Mucosa of descending colon (tissue), 3 donors: Measurements from ENCODE around the gene GMPPA. TPM values are rescaled to one million over a fixed set of nuclear protein-coding genes. Genes with fewer than 3 reads are reported as not detected.

Experiments used
- ATAC-seq: fragments of 200-7000 bp; cut with Tn5 transposase; one replicate; pipeline ENCODE4 v1.9.1; 2020; ENCODE audit warnings: mild to moderate bottlenecking, moderate library complexity
- DNase-seq, 3 donors: peaks; one replicate each; pipeline ENCODE4 v3.0.0-alpha.2; 2020
- H3K36me3 ChIP-seq: fragments of 200-600 bp; one replicate; pipeline ENCODE4 v1.8.0; 2021; ENCODE audit warnings: low read depth, mild to moderate bottlenecking
- H3K4me1 ChIP-seq: fragments of 200-600 bp; one replicate; pipeline ENCODE4 v1.8.0; 2021; ENCODE audit warnings: low read depth, mild to moderate bottlenecking
- H3K4me3 ChIP-seq: fragments of 200-600 bp; one replicate; pipeline ENCODE4 v1.8.0; 2021; ENCODE audit warnings: mild to moderate bottlenecking
- H3K9me3 ChIP-seq: fragments of 200-600 bp; one replicate; pipeline ENCODE4 v1.8.0; 2021; ENCODE audit warnings: mild to moderate bottlenecking
- intact Hi-C, 2 donors: fragments of 100-400 bp; cut with DNase I in 1 of 2; cut with micrococcal nuclease in 1 of 2; formaldehyde crosslinking; loops; one replicate each; pipeline versions ENCODE4 v1.11.0 to v1.11.1; 2022; cut with DNase I, micrococcal nuclease
- total RNA-seq, 3 donors: library from RNA; stranded (reverse); fragmentation: NEBNext Ultra II Directional in 2 of 3; extraction: Animal tissue kit (Norgen Biotek cat#: 25700) in 2 of 3; gene quantifications; one replicate each; pipeline versions ENCODE4 v1.2.1 to v1.2.4, GENCODE V29; 2021 to 2023
- TF ChIP-seq, protein P1 (sequence below): fragments of 200-600 bp; IDR thresholded peaks from one replicate; pipeline ENCODE4 v1.8.0; 2022; ENCODE audit warnings: antibody characterized with exemption, mild to moderate bottlenecking
- donor health status: DM: no; HTN: no; CAD: no; lungs with moderate emphysema.
- donor health status: DM: no; HTN: no; CAD: no.
- donor health status: DM: no; HTN: yes; CAD: no.

The GMPPA gene
- total RNA-seq, 3 donors from 2014 or later = 33.6 to 52.6 (median 43.6) TPM

DNA sequence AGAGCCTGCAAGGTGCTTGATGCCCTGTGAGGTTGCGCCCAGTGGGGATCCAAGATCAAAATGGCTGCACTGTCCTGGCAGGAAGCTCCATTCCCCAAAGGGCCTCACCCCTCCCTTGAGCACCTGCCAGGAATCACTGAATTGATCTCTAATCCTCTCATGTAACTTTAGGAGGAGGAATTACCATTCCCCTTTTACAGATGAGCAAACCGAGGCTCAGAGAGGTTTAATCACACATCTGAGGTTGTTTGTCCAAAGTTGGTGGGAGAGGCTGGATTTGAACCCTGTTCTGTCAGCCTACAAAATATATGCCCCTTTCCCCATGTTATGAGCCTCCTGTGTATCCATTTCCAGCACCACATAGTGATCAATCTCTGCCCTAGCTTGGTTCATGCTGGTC is 26.1 kb downstream of the GMPPA start:
- H3K4me1 ChIP-seq = no peaks in the 10 kb centered on the region
- TF ChIP-seq, protein P1, sequence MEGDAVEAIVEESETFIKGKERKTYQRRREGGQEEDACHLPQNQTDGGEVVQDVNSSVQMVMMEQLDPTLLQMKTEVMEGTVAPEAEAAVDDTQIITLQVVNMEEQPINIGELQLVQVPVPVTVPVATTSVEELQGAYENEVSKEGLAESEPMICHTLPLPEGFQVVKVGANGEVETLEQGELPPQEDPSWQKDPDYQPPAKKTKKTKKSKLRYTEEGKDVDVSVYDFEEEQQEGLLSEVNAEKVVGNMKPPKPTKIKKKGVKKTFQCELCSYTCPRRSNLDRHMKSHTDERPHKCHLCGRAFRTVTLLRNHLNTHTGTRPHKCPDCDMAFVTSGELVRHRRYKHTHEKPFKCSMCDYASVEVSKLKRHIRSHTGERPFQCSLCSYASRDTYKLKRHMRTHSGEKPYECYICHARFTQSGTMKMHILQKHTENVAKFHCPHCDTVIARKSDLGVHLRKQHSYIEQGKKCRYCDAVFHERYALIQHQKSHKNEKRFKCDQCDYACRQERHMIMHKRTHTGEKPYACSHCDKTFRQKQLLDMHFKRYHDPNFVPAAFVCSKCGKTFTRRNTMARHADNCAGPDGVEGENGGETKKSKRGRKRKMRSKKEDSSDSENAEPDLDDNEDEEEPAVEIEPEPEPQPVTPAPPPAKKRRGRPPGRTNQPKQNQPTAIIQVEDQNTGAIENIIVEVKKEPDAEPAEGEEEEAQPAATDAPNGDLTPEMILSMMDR = no peak
- no peaks in the 10 kb centered on the region for H3K36me3 ChIP-seq
- DNase-seq (no peak), ATAC-seq (no peak)
- H3K9me3 ChIP-seq = no peaks in the 10 kb centered on the region
- intact Hi-C loops = loop anchor here in 1 of 2 donors (5.0 kb wide), 1 partner anchor 123 kb away; no protein-coding TSS in a partner anchor
- H3K4me3 ChIP-seq = no peak overlapping the region

DNA sequence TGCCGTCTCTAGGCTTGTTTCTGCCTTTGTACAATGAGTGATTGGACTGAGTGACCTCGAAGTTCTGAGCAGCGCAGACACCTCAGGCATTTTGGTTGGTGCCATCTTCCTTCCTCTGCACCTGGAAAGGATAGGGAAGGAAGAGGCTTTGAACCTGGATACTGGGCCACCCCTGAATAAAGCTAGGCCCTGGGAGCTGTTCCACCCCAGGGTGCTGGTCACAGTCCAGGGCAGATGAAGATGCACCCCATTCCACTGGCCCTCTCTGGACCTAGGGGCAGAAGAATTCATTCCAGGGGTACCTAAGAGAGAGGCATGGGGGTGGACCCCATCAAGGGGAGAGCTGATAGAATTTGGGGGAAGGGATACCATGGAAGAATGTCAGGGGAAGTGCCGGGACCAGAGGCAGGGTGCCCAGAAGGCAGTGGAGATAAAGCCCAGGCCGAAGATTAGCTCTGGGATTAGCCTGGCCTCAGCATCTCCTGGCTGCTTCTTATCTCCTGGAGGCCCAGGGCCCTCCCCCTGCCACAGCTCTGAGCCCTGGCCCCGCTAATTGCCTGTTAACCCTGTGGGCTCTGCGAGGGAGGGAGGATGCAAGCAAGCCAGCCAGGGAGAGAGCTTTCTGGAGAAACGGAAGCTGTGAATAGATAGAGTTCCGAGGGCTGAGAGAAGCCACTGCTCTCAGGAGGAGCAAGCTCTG is 27.0 kb downstream of the GMPPA start:
- DNase-seq = no peak
- H3K36me3 ChIP-seq = no peaks in the 10 kb centered on the region
- H3K4me1 ChIP-seq = no peaks in the 10 kb centered on the region
- ATAC-seq = no peak
- TF ChIP-seq, protein P1 = no peak
- H3K9me3 ChIP-seq = no peaks in the 10 kb centered on the region
- no peak overlapping the region for H3K4me3 ChIP-seq
- intact Hi-C loops = loop anchor here in 1 of 2 donors (5.0 kb wide), 1 partner anchor 123 kb away; no protein-coding TSS in a partner anchor

DNA sequence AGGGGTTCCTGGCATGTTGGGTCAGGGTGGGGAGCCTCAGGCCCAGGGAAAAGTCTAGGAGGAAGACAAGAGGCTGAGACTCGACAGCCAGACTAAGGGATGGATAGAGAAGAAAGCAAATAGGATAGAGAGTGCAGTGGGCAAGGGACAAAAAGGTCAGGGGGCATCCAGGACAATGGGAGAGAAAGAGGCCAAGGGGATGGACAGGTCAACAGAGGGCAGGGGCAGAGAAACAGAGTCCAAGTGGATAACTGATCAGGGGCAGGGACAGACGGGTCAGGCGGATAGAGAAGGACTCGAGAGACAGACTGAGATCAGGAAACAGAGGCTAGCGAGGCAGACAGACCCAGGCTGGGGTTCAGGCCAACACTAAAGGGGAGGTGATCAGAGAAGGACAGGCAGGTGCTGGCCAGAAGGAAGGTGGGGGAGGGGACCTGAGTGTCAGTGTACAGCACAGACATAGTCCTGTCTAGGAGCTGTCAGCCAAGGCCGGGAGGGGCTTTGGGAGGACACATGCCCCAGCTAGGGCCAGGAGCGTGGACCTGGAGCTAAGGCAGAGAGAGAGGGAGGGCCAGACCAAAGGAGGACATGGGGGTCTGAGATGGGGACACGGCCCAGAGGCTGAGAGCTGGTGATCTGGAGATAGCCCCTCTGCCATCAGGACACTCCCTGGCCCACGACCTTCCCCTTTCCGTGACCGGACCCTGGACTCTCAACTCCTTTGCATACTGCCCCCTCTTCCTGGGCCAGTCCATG is 27.8 kb downstream of the GMPPA start:
- intact Hi-C loops = loop anchor here in 1 of 2 donors (5.0 kb wide), 1 partner anchor 124 kb away; no protein-coding TSS in a partner anchor

DNA sequence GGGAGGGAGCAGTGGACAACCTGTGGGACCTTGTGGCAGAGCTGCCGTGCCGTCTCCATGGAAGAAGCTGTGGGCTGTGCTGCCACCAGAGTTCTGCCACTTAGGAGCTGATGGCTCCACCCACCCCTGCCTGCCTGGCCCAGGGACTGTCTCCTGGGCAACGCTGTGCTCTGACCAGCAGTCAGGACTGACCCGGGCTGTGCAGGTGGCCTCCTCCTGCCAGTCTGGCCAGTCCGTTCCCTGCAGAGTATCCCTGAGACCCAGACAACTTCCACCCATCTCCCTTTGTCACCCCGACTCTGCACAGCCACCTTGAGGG is 28.3 kb downstream of the GMPPA start:
- intact Hi-C loops = loop anchor here in 1 of 2 donors (5.0 kb wide), 1 partner anchor 125 kb away; no protein-coding TSS in a partner anchor
- no peaks in the 10 kb centered on the region for H3K9me3 ChIP-seq
- H3K4me1 ChIP-seq = no peaks in the 10 kb centered on the region
- TF ChIP-seq, protein P1 = no peak
- DNase-seq (peak in 1 of 3 donors; percentile 45), ATAC-seq (no peak)
- H3K36me3 ChIP-seq = no peaks in the 10 kb centered on the region
- H3K4me3 ChIP-seq = no peak overlapping the region

More for the DNA sequence above, 27.8 kb downstream of the GMPPA start:
- Histone ChIP-seq H3K4me3 (no peak overlapping the region), H3K9me3 (no peaks in the 10 kb centered on the region), H3K36me3 (no peaks in the 10 kb centered on the region), H3K4me1 (no peaks in the 10 kb centered on the region)
- no peak for DNase-seq
- ATAC-seq = no peak
- TF ChIP-seq, protein P1 = no peak

DNA sequence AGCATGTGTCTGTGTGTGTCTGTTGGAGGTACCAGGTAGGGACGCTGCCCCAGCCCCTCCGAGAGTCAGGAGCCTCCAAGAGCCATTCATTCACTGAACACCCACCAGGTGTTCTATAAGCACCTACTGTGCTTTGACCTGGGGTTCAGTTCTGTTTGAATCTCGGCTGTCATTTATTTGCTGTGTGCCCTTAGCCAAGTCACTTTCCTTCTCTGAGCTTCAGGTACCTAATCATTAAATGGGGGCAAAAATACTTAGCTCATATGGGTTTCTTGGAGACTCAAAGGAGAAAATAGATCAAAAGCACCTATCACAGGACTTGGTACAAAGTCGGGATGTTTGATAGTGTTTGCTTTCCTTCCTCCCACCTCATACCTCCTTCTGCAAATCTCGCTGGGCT is 28.8 kb downstream of the GMPPA start:
- H3K9me3 ChIP-seq = no peaks in the 10 kb centered on the region
- H3K36me3 ChIP-seq = no peaks in the 10 kb centered on the region
- DNase-seq (no peak), ATAC-seq (no peak)
- H3K4me1 ChIP-seq = no peaks in the 10 kb centered on the region
- intact Hi-C loops = loop anchor here in 1 of 2 donors (5.0 kb wide), 1 partner anchor 125 kb away; no protein-coding TSS in a partner anchor
- TF ChIP-seq, protein P1 = no peak
- no peak overlapping the region for H3K4me3 ChIP-seq
